ENCODE data around the gene FMOD. TPM values are rescaled to one million over a fixed set of nuclear protein-coding genes. Genes with fewer than 3 reads are reported as not detected.
"Not testable (repeated sequence)": the region's sequence is repeated elsewhere in the genome, so short reads cannot be mapped to it uniquely, and the experiment has no call there.

Gene FMOD
- total RNA-seq, 2 experiments from 2014 or later, result not detected

DNA sequence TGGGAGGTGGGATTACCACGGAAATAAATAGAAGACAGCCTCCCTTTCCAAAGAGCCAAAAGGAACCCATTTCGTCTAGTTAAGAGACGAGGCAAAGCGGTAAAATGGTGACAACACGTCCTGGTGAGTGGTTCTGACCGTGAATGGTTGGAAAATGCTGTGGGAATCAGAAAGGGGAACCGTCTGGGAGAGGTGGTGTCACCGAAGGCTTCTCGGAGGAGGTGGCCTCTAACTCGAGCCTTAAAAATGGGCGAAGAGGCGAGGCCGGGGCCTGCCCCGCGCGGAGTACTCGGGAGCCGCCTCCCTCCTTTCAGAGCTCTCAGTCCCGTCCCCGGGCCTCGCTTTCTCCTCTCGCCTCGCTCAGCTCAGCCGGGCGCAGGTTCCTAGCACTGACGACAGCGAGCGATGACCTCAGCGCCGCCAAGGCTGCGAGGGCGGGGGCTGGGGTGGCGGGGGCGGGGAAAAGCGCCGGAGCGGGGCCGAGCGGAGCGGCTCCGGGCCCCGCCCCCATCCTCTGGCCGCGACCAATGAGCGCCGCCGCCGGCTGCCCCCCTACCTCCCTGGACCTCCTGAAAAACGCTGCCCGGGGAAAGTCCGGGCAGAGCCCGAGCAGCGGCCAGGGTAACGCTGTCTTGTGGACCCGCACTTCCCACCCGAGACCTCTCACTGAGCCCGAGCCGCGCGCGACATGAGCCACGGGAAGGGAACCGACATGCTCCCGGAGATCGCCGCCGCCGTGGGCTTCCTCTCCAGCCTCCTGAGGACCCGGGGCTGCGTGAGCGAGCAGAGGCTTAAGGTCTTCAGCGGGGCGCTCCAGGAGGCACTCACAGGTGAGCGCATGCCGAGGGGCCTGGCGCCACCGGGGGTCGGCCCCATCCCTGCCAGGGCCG is 45.8 kb downstream of the FMOD start, which contains the start of gene BTG2:
TSS of gene BTG2 (plus strand) at position 601 of the 890 bp plus-strand sequence. CDS start at position 689, 88 bp downstream.
- peak; percentile 76 for ATAC-seq (ENCODE audit: low read depth)
- Mint-ChIP-seq H3K9me3 (peaks cover 1% of the 10 kb centered on the region), H3K4me3 (peak within 1 kb of the TSS; percentile 94), H3K27ac (peak within 1 kb of the TSS; percentile 95), H3K36me3 (peaks cover 38% of the 10 kb centered on the region), H3K4me1 (peaks cover 55% of the 10 kb centered on the region), H3K27me3 (no peaks in the 10 kb centered on the region)
- peak; percentile 92 for DNase-seq
- POLR2A ChIA-PET, result interaction anchor here (1.0 to 9.3 kb wide), 9 partner anchors 11 to 38 kb away, joined by 3 to 309 read pairs (median 27); no protein-coding TSS in a partner anchor

DNA sequence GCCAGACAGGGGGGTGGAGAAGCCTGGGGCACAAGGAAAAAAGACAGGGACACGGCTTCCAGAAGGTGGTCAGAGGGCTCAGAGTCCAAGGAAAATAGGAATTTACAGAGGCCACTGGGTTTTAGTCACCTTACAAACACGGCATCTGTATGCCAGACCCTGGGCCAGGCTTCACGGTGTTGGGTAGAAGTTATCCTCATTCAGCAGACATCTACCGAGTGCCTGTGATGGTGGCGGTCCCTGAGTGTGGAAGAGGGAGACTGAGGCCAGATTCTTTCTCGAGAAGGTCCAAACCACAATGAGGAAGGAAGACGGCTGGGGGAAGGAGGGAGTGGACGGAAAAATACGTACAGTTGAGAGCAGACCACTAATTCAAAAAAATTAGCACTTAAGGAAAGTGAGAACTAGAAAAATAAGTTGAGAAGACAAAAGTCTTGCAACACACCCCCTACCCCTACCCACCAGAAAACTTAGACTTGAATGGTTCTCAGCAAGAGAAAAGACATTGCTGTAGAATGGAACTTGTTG is 46.5 kb downstream of the FMOD start:
- Mint-ChIP-seq H3K36me3 (peaks cover 31% of the 10 kb centered on the region), H3K4me3 (peak overlapping the region; percentile 72), H3K27ac (peak overlapping the region; percentile 95), H3K9me3 (peaks cover 1% of the 10 kb centered on the region), H3K4me1 (peaks cover 49% of the 10 kb centered on the region), H3K27me3 (no peaks in the 10 kb centered on the region)
- no peak for ATAC-seq (ENCODE audit: low read depth)
- POLR2A ChIA-PET, result interaction anchor here (1.0 to 9.3 kb wide), 8 partner anchors 10 to 37 kb away, joined by 3 to 309 read pairs (median 36); no protein-coding TSS in a partner anchor
- DNase-seq, result no peak

DNA sequence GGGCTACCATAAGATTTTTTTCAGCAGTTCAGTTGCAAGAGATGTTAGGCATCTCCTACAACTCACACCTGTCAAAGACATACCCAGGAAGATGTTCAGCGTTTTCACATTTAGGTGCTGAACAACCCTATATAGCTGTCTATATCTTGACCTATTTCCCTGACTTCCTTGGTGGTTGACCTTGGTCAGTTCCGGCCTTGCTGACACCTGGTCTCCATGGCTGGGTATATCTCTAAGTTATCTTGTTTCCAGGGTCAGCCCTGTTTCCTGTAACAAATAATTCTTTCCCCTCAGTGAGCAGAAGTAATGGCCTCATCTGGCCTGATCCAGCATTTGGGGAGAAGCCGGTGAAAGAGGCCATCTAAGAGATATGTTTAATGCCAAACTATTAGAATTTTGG is 48.0 kb downstream of the FMOD start:
- no peak overlapping the region for H3K27ac Mint-ChIP-seq
- peaks cover 40% of the 10 kb centered on the region for H3K4me1 Mint-ChIP-seq
- H3K36me3 Mint-ChIP-seq, result peaks cover 15% of the 10 kb centered on the region
- DNase-seq (no peak), ATAC-seq (ENCODE audit: low read depth) (no peak)
- no peaks in the 10 kb centered on the region for H3K27me3 Mint-ChIP-seq
- POLR2A ChIA-PET, result no interaction called here
- no peak overlapping the region for H3K4me3 Mint-ChIP-seq
- H3K9me3 Mint-ChIP-seq, result peaks cover 1% of the 10 kb centered on the region

DNA sequence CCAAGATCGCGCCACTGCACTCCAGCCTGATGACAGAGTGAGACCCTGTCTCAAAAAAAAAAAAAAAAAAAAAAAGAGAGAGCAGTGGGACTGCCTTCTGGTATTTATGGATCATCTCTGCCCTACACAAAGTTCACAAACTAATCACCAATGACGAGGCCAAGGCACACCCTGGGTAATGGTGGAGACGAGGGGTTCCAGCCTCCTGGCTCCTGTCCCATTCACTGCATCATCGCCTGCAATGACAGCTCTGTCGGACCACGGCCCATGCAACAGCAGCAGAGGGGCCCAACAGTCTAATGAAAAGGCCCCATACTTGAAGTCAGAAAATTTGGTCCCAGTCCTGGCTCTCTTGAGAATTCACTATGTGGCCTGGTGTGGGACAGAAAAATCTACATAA is 48.5 kb downstream of the FMOD start:
- ATAC-seq (ENCODE audit: low read depth), result no peak

DNA sequence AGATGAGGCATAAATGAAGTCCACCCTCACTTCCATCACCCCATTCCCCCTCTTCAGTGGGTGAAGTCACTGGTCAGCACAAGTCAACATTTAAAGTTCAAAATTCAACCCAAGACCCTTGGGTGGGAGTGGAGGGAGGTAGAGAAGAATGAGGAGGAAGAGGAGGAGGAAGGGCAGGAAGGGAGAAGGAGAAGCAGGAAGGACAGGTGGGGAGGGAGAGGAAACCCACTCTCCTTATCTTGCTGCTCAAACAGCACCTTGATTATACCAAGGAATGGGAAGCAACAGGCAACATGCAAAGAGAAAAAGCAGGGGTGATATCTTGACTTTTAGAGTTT is 49.6 kb downstream of the FMOD start:
- ATAC-seq (ENCODE audit: low read depth) (no peak), DNase-seq (no peak)
- Mint-ChIP-seq H3K27me3 (no peaks in the 10 kb centered on the region), H3K4me3 (no peak overlapping the region), H3K27ac (no peak overlapping the region), H3K36me3 (no peaks in the 10 kb centered on the region), H3K4me1 (peaks cover 36% of the 10 kb centered on the region), H3K9me3 (peaks cover 1% of the 10 kb centered on the region)
- POLR2A ChIA-PET, result no interaction called here

More for the DNA sequence above, 48.5 kb downstream of the FMOD start:
- Mint-ChIP-seq H3K4me1 (peaks cover 35% of the 10 kb centered on the region), H3K4me3 (no peak overlapping the region), H3K9me3 (peaks cover 1% of the 10 kb centered on the region), H3K27ac (no peak overlapping the region), H3K36me3 (peaks cover 11% of the 10 kb centered on the region), H3K27me3 (no peaks in the 10 kb centered on the region)
- no peak for DNase-seq
- POLR2A ChIA-PET, result interaction anchor here (0.7 kb wide), 2 partner anchors 10 to 25 kb away, joined by 7 to 9 read pairs; no protein-coding TSS in a partner anchor

DNA sequence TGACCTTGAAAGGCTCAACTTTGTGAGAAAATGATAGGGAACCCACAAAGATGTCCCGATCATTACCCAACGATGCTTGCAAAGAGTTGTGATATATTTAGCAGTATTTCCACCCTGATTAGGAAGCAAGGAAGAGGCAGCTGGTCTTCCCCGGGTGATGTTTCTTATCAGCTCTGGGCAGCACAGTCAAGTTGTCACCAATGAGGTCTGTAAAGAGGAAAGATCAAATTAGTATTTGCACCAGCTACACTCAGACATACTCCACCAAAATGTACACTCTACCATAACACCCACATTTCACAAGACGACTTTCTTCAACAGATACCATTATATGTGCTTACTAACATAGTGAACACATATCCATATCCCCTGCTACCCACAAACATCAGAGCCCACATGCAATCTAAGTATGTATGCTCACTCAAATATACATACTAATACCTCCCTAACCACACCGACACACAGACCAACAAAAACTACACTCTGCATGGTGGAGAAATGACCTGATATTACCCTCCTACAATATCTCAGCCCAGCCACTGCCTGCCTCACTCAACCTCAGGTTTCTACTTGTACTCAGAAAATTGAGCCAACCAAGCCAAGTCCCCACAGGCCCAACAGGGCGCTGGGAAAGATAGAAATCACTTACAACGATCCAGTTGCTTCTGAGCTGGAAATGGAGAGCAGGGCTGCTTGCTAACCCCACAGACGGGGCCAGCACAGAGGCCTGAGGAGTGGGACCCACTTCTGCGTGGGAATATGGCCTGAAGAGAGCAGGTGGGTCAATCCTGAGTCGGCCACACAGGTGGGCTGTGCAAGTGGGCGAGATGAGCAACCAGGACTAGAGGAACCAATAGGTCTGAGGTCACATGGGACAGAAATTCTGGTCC is 50.2 kb downstream of the FMOD start:
- Mint-ChIP-seq H3K9me3 (peaks cover 1% of the 10 kb centered on the region), H3K4me3 (no peak overlapping the region), H3K27me3 (no peaks in the 10 kb centered on the region), H3K27ac (peak overlapping the region; percentile 5), H3K36me3 (no peaks in the 10 kb centered on the region), H3K4me1 (peaks cover 41% of the 10 kb centered on the region)
- ATAC-seq (ENCODE audit: low read depth) (no peak), DNase-seq (no peak)
- POLR2A ChIA-PET, result interaction anchor here (1.2 to 1.7 kb wide), 2 partner anchors 9 to 27 kb away, joined by 3 to 7 read pairs; no protein-coding TSS in a partner anchor

DNA sequence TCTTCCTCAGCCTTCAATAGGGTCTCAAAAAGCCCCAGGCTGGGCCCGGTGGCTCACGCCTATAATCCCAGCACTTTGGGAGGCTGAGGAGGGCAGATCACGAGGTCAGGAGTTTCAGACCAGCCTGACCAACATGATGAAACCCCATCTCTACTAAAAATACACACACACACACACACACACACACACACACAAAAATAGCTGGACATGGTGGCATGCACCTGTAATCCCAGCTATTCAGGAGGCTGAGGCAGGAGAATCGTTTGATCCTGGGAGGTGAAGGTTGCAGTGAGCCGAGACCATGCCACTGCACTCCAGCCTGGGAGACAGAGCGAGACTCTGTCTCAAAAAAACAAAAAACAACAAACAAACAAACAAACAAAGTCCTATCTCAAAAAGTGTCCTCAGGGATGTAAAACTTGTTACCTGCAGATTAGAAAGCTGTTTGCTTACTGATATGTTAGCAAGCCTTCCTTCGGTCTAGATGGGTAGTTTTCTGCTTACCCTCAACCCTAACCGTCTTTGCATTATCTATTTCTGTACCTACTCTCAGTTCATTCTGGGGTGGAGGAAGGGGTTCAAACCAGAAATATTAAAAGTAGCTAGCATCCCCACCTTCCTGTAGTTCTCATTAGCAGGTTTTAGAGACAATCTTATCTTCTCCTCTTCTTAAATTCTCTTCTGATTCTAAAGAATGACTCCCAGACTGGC is 51.0 kb downstream of the FMOD start:
- POLR2A ChIA-PET, result interaction anchor here (1.2 to 1.7 kb wide), 3 partner anchors 10 to 28 kb away, joined by 3 to 7 read pairs (median 3); no protein-coding TSS in a partner anchor
- H3K27ac Mint-ChIP-seq, H3K36me3 Mint-ChIP-seq: not testable (repeated sequence)

DNA sequence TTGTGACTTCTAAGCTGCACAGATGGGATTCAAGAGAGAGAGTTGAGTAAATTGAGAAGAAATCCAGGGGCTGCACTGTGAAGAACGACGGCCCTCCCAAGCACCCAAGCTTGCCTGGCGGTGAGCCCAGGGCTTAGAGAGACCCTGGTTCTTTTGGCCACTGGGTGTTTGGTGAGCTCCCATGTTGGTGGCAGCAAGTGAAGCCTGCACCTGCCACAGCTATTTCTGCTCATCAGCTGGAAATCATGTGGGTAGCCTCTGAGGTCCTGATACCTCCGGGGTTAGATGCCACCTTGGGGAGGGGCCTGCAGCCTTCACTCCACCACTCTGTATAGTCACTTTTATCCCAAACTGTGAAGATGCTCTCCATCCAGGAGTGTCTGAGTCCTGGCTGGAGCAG is 51.8 kb downstream of the FMOD start:
- Mint-ChIP-seq H3K4me3 (no peak overlapping the region), H3K9me3 (peaks cover 1% of the 10 kb centered on the region), H3K27me3 (no peaks in the 10 kb centered on the region), H3K4me1 (peaks cover 40% of the 10 kb centered on the region), H3K27ac (no peak overlapping the region), H3K36me3 (no peaks in the 10 kb centered on the region)
- DNase-seq (no peak), ATAC-seq (ENCODE audit: low read depth) (no peak)
- POLR2A ChIA-PET, result interaction anchor here (1.1 to 1.7 kb wide), 3 partner anchors 8 to 26 kb away, joined by 3 to 7 read pairs (median 4); no protein-coding TSS in a partner anchor

More for the DNA sequence above, 51.0 kb downstream of the FMOD start:
- peaks cover 47% of the 10 kb centered on the region for H3K4me1 Mint-ChIP-seq
- not testable (repeated sequence) for H3K4me3 Mint-ChIP-seq; ATAC-seq (ENCODE audit: low read depth); H3K27me3 Mint-ChIP-seq; DNase-seq; H3K9me3 Mint-ChIP-seq

DNA sequence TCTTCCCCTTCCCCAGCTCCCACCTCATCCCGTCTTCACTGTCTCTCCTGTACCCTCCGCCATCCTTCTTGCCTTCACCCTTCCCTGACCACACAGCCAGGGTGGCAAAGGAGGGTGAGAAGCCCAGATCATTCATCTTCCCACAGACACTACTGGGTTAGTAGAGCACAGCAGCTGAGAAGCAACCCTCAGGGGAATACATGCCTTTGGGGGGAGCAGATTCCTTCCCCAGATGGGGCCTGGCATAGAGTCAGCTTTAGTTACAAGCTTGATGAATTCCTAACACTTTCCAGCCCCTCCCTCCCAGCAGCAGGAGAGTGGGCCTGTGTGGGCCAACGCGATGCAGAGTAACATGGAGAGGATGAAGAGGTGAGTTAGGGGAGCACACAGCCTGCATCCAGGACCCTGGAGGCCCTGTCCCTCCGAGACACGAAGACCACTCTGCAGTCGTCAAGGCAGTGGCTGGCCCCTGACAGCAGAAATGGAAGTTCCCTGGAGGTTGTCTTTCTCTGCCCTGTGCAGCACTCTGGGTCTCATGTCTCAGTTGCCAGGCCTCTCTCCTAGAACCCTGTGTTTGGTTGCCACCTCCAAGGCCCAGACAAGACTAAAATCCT is 54.4 kb downstream of the FMOD start:
- peaks cover 2% of the 10 kb centered on the region for H3K36me3 Mint-ChIP-seq
- H3K4me1 Mint-ChIP-seq, result peaks cover 34% of the 10 kb centered on the region
- H3K27ac Mint-ChIP-seq, result peak overlapping the region; percentile 42
- no peak for DNase-seq
- POLR2A ChIA-PET, result interaction anchor here (0.8 to 4.6 kb wide), 3 partner anchors 9 to 28 kb away, joined by 3 to 45 read pairs (median 3); partner anchors contain the start of gene BTG2
- no peaks in the 10 kb centered on the region for H3K9me3 Mint-ChIP-seq
- H3K4me3 Mint-ChIP-seq, result no peak overlapping the region
- ATAC-seq (ENCODE audit: low read depth), result no peak
- no peaks in the 10 kb centered on the region for H3K27me3 Mint-ChIP-seq

DNA sequence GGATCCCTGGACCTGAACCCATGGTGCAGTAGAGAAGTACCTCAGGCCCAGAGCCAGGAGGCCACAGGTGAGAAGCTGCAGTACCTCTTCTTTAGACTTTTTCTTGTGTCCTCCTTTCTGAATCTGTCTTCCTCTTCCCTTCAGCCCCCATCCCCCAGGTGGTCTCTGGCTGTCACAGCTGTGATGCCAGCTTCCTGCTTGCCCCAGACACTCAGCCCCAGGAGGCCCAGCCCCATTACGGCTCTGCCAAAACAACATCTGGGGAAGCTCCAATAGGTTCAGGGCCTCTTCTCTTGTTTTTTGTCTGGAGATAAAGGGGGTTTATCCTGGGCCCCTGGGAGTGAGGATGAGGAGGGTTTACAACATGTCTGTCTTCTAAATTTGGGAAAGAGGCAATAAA is 55.1 kb downstream of the FMOD start:
- POLR2A ChIA-PET, result interaction anchor here (0.8 to 4.6 kb wide), 5 partner anchors 10 to 328 kb away, joined by 3 to 45 read pairs (median 3); partner anchors contain the start of gene BTG2
- H3K9me3 Mint-ChIP-seq, result no peaks in the 10 kb centered on the region
- ATAC-seq (ENCODE audit: low read depth) (no peak), DNase-seq (no peak)
- no peaks in the 10 kb centered on the region for H3K27me3 Mint-ChIP-seq
- H3K36me3 Mint-ChIP-seq, result peaks cover 2% of the 10 kb centered on the region
- peaks cover 36% of the 10 kb centered on the region for H3K4me1 Mint-ChIP-seq
- H3K27ac Mint-ChIP-seq, result peak overlapping the region; percentile 74
- H3K4me3 Mint-ChIP-seq, result no peak overlapping the region

DNA sequence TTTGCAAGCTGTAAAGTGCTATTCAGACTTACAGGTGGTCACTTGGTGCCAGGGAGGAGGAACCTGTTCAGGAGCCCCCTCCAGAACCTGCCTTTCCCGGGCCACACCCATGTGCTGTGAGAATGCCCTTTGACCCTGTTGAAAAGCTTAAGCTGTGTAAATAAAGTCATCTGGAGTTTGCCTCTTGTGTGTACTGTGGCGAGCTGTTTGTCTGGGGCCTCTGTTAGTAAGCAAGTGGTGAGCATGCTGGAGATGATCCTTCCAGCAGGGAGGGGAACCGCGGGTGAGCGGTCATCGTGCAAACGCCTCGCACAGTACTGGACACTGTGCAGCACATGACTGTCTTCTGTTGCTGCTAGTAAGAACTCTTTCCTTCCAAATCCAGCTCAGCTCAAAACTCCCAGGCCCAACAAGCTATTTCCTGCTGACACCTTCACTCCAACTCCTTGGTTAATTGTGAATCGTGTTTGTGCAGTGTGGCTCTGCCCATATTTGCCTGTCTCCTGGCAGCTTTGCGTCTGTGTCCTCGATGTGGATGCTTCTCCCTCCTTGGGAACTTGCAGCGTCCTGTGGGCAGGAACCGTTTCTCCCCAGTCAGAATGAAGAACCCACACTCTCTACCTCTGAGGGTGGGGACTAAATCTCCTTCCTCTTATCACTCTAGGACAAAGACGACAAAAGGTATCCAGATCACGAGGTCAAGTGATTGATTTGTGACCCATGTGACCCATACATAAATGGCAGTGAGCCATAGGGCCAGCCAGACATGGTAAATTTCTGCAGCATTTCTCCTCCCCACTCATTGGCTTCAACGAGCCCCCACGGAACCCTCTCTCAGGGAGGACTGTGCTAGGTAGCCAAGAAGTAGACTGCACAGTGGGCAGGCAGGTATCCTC is 59.5 kb downstream of the FMOD start:
- Mint-ChIP-seq H3K27me3 (no peaks in the 10 kb centered on the region), H3K4me3 (peak overlapping the region; percentile 82), H3K4me1 (peaks cover 65% of the 10 kb centered on the region)

More for the DNA sequence above, 59.5 kb downstream of the FMOD start:
- POLR2A ChIA-PET, result interaction anchor here (1.2 to 9.2 kb wide), 6 partner anchors 14 to 474 kb away, joined by 3 to 247 read pairs (median 96); partner anchors contain the start of genes BTG2 and LAX1
- H3K36me3 Mint-ChIP-seq, result peaks cover 2% of the 10 kb centered on the region
- DNase-seq (no peak), ATAC-seq (ENCODE audit: low read depth) (no peak)
- peak overlapping the region; percentile 98 for H3K27ac Mint-ChIP-seq
- no peaks in the 10 kb centered on the region for H3K9me3 Mint-ChIP-seq

All from activated naive CD8-positive, alpha-beta T cell treated with anti-CD3 and anti-CD28 coated beads, Interleukin-2, amount 10 ng/mL, durations not matched to agents 7 days and 5 days (primary cell).